ENCODE results near the gene ANXA11. TPM values are rescaled to one million over a fixed set of nuclear protein-coding genes. Genes with fewer than 3 reads are reported as not detected.

ANXA11 gene
- total RNA-seq, 1 donor from 2014 or later: 223 TPM

GRCh38 chr10:80133206-80133605 lies 72.1 kb downstream of the ANXA11 start:
- H3K36me3 Mint-ChIP-seq (ENCODE audit: low read depth): no peaks in the 10 kb centered on the region
- H3K9me3 Mint-ChIP-seq: no peaks in the 10 kb centered on the region
- no peak overlapping the region for H3K4me3 Mint-ChIP-seq

GRCh38 chr10:80132299-80133139 lies 72.8 kb downstream of the ANXA11 start, which contains the start of gene PLAC9:
TSS of gene PLAC9 (plus strand) at chr10:80132730. CDS start at chr10:80132763, 33 bp downstream.
- Mint-ChIP-seq H3K9me3 (no peaks in the 10 kb centered on the region), H3K4me1 (peaks cover 3% of the 10 kb centered on the region), H3K27ac (no peak within 1 kb of the TSS), H3K36me3 (ENCODE audit: low read depth) (no peaks in the 10 kb centered on the region), H3K4me3 (no peak within 1 kb of the TSS), H3K27me3 (peaks cover 35% of the 10 kb centered on the region)
- intact Hi-C loops (cut with micrococcal nuclease): loop anchor here (5.0 kb wide), 1 partner anchor 75 kb away; no protein-coding TSS in a partner anchor
- no peak for DNase-seq

More at GRCh38 chr10:80133206-80133605, 72.1 kb downstream of the ANXA11 start:
- Mint-ChIP-seq H3K27me3 (peaks cover 35% of the 10 kb centered on the region), H3K27ac (no peak overlapping the region), H3K4me1 (peaks cover 3% of the 10 kb centered on the region)
- DNase-seq: no peak
- intact Hi-C loops (cut with micrococcal nuclease): loop anchor here (5.0 kb wide), 1 partner anchor 76 kb away; no protein-coding TSS in a partner anchor

- Mint-ChIP-seq H3K4me1 (peaks cover 3% of the 10 kb centered on the region), H3K27me3 (peaks cover 35% of the 10 kb centered on the region), H3K27ac (no peak overlapping the region), H3K4me3 (no peak overlapping the region), H3K9me3 (no peaks in the 10 kb centered on the region), H3K36me3 (ENCODE audit: low read depth) (no peaks in the 10 kb centered on the region)
- no peak for DNase-seq
- intact Hi-C loops (cut with micrococcal nuclease): loop anchor here (5.0 kb wide), 1 partner anchor 74 kb away; no protein-coding TSS in a partner anchor
Observed at GRCh38 chr10:80131499-80131901, 73.8 kb downstream of the ANXA11 start.

- no peak overlapping the region for H3K27ac Mint-ChIP-seq
Observed at GRCh38 chr10:80126876-80127275, 78.5 kb downstream of the ANXA11 start.

GRCh38 chr10:80122746-80123145 lies 82.6 kb downstream of the ANXA11 start:
- no peak overlapping the region for H3K27ac Mint-ChIP-seq
- no peaks in the 10 kb centered on the region for H3K36me3 Mint-ChIP-seq (ENCODE audit: low read depth)
- H3K27me3 Mint-ChIP-seq: peaks cover 22% of the 10 kb centered on the region
- no peaks in the 10 kb centered on the region for H3K4me1 Mint-ChIP-seq
- intact Hi-C loops (cut with micrococcal nuclease): no loop called here
- H3K4me3 Mint-ChIP-seq: no peak overlapping the region
- DNase-seq: no peak
- no peaks in the 10 kb centered on the region for H3K9me3 Mint-ChIP-seq

More at GRCh38 chr10:80126876-80127275, 78.5 kb downstream of the ANXA11 start:
- Mint-ChIP-seq H3K27me3 (peaks cover 16% of the 10 kb centered on the region), H3K9me3 (no peaks in the 10 kb centered on the region), H3K36me3 (ENCODE audit: low read depth) (no peaks in the 10 kb centered on the region), H3K4me1 (no peaks in the 10 kb centered on the region), H3K4me3 (no peak overlapping the region)
- DNase-seq: no peak
- intact Hi-C loops (cut with micrococcal nuclease): no loop called here

- H3K27me3 Mint-ChIP-seq: peaks cover 22% of the 10 kb centered on the region
- H3K4me1 Mint-ChIP-seq: no peaks in the 10 kb centered on the region
- H3K4me3 Mint-ChIP-seq: no peak overlapping the region
- no peaks in the 10 kb centered on the region for H3K36me3 Mint-ChIP-seq (ENCODE audit: low read depth)
- H3K9me3 Mint-ChIP-seq: no peaks in the 10 kb centered on the region
- intact Hi-C loops (cut with micrococcal nuclease): no loop called here
- DNase-seq: no peak
- H3K27ac Mint-ChIP-seq: no peak overlapping the region
Observed at GRCh38 chr10:80122110-80122710, 83.1 kb downstream of the ANXA11 start.

- Mint-ChIP-seq H3K27me3 (peaks cover 22% of the 10 kb centered on the region), H3K4me1 (no peaks in the 10 kb centered on the region), H3K9me3 (no peaks in the 10 kb centered on the region), H3K4me3 (no peak overlapping the region), H3K36me3 (ENCODE audit: low read depth) (no peaks in the 10 kb centered on the region), H3K27ac (no peak overlapping the region)
- intact Hi-C loops (cut with micrococcal nuclease): no loop called here
- DNase-seq: no peak
Observed at GRCh38 chr10:80118669-80119068, 86.7 kb downstream of the ANXA11 start.

- Mint-ChIP-seq H3K9me3 (peaks cover 11% of the 10 kb centered on the region), H3K4me1 (no peaks in the 10 kb centered on the region), H3K4me3 (no peak overlapping the region), H3K36me3 (ENCODE audit: low read depth) (peaks cover 1% of the 10 kb centered on the region), H3K27me3 (peaks cover 7% of the 10 kb centered on the region), H3K27ac (no peak overlapping the region)
- no peak for DNase-seq
- intact Hi-C loops (cut with micrococcal nuclease): no loop called here
Observed at GRCh38 chr10:80110986-80111385, 94.4 kb downstream of the ANXA11 start.

- H3K9me3 Mint-ChIP-seq: peaks cover 11% of the 10 kb centered on the region
- no peak overlapping the region for H3K27ac Mint-ChIP-seq
- H3K36me3 Mint-ChIP-seq (ENCODE audit: low read depth): peaks cover 1% of the 10 kb centered on the region
- no peak overlapping the region for H3K4me3 Mint-ChIP-seq
- peaks cover 10% of the 10 kb centered on the region for H3K27me3 Mint-ChIP-seq
- no peak for DNase-seq
- intact Hi-C loops (cut with micrococcal nuclease): no loop called here
- no peaks in the 10 kb centered on the region for H3K4me1 Mint-ChIP-seq
Observed at GRCh38 chr10:80108576-80109239, 96.6 kb downstream of the ANXA11 start.

- peak; percentile 66 for DNase-seq
- H3K27ac Mint-ChIP-seq: no peak overlapping the region
- peaks cover 10% of the 10 kb centered on the region for H3K27me3 Mint-ChIP-seq
- peaks cover 1% of the 10 kb centered on the region for H3K36me3 Mint-ChIP-seq (ENCODE audit: low read depth)
- H3K4me3 Mint-ChIP-seq: no peak overlapping the region
- intact Hi-C loops (cut with micrococcal nuclease): no loop called here
- H3K9me3 Mint-ChIP-seq: peaks cover 7% of the 10 kb centered on the region
- H3K4me1 Mint-ChIP-seq: no peaks in the 10 kb centered on the region
Observed at GRCh38 chr10:80104066-80104926, 101.0 kb downstream of the ANXA11 start.

Other genes starting within 250 kb of the ANXA11 start
- gene TMEM254, start 126.9 kb downstream of the ANXA11 start, total RNA-seq: 13.1 and 14.8 TPM in 2 replicates
- gene PLAC9, start 72.8 kb downstream of the ANXA11 start, total RNA-seq: not detected in 2 replicates
- gene MAT1A, start 84.1 kb upstream of the ANXA11 start, total RNA-seq: not detected in 2 replicates
- gene DYDC1, start 151.2 kb upstream of the ANXA11 start, total RNA-seq: not detected in 2 replicates
- not detected in 2 replicates for gene DYDC2, start 151.2 kb upstream of the ANXA11 start, total RNA-seq
- gene PRXL2A, start 203.0 kb upstream of the ANXA11 start, total RNA-seq: 14.8 and 16.4 TPM in 2 replicates
- 57.8 and 61.7 TPM in 2 replicates for gene TSPAN14, start 248.8 kb upstream of the ANXA11 start, total RNA-seq

All from activated CD4-positive, alpha-beta T cell treated with anti-CD3 and anti-CD28 coated beads, Interleukin-2, amount 10 ng/mL, durations not matched to agents 24 days and 14 days (primary cell).